Lower leg skin (tissue), 3 donors: ENCODE measurements around the gene PKN2.

Experiments used
- POLR2A ChIP-seq, 2 donors: fragments of 450-650 bp; IDR thresholded peaks; one replicate each; pipeline ENCODE4 v1.6.1; 2016 to 2017; ENCODE audit warnings: antibody characterized with exemption in 2 of 2, mild to moderate bottlenecking in 1 of 2, moderate library complexity in 1 of 2
- TF ChIP-seq, protein P1 (sequence below), 3 donors: fragments of 450-650 bp; IDR thresholded peaks; one replicate each; pipeline ENCODE4 v1.5.1; 2016; ENCODE audit warnings: antibody characterized with exemption in 3 of 3, mild to moderate bottlenecking in 3 of 3, moderate library complexity in 2 of 3

DNA sequence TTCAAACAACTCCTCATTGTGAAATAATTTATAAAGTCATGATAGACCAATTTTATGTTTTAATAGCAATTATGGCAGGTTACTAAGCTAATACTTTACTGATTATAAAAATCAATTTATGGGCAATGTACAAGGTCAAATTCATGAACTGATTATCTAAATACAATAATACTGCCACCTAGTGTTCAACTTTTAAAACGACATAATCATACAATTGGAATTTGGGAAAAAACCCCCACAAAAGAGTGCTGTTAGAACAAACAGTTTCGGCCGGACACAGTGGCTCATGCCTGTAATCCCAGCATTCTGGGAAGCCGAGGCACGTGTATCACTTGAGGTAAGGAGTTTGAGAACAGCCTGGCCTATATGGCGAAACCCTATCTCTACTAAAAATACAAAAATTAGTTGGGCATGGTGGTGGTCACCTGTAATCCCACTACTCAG lies 193.3 kb downstream of the PKN2 start:
- TF ChIP-seq, protein P1, sequence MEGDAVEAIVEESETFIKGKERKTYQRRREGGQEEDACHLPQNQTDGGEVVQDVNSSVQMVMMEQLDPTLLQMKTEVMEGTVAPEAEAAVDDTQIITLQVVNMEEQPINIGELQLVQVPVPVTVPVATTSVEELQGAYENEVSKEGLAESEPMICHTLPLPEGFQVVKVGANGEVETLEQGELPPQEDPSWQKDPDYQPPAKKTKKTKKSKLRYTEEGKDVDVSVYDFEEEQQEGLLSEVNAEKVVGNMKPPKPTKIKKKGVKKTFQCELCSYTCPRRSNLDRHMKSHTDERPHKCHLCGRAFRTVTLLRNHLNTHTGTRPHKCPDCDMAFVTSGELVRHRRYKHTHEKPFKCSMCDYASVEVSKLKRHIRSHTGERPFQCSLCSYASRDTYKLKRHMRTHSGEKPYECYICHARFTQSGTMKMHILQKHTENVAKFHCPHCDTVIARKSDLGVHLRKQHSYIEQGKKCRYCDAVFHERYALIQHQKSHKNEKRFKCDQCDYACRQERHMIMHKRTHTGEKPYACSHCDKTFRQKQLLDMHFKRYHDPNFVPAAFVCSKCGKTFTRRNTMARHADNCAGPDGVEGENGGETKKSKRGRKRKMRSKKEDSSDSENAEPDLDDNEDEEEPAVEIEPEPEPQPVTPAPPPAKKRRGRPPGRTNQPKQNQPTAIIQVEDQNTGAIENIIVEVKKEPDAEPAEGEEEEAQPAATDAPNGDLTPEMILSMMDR (IDR thresholded peaks at IDR 0.05): no peak
- TF ChIP-seq POLR2A (IDR thresholded peaks at IDR 0.05): no peak
